SK-N-SH treated with all-trans-retinoic acid at 6 μM for 48 hours (cell line): ENCODE data around the gene TCEAL3.

Experiments
- ATAC-seq: fragments of 200-7000 bp; cut with Tn5 transposase; 3 replicates; pipeline ENCODE4 v1.9.1; 2020; ENCODE audit warnings: mild to moderate bottlenecking, moderate library complexity
- CSDC2 ChIP-seq: fragments of 250-450 bp; sonication (Bioruptor Pico); IDR thresholded peaks from 2 replicates; pipeline ENCODE4 v1.5.0; 2020; ENCODE audit warnings: mild to moderate bottlenecking, moderate library complexity
- ESRRG ChIP-seq: fragments of 250-450 bp; sonication (Bioruptor Pico); IDR thresholded peaks from 2 replicates; pipeline ENCODE4 v1.6.1; 2021; ENCODE audit warnings: mild to moderate bottlenecking
- GLIS3 ChIP-seq: fragments of 250-450 bp; sonication (Bioruptor Pico); IDR thresholded peaks from 2 replicates; pipeline ENCODE4 v1.5.0; 2020; ENCODE audit warnings: mild to moderate bottlenecking, moderate library complexity
- ISL1 ChIP-seq: fragments of 250-450 bp; sonication (Bioruptor Pico); IDR thresholded peaks from 2 replicates; pipeline ENCODE4 v2.1.2; 2022; ENCODE audit warnings: mild to moderate bottlenecking, moderate library complexity
- OSR1 ChIP-seq: fragments of 250-450 bp; sonication (Bioruptor Pico); IDR thresholded peaks from 2 replicates; pipeline ENCODE4 v1.8.0; 2022; ENCODE audit warnings: moderate library complexity, mild to moderate bottlenecking, inconsistent platforms
- PPARA ChIP-seq: fragments of 250-450 bp; sonication (Bioruptor Pico); IDR thresholded peaks from 2 replicates; pipeline ENCODE4 v1.5.0; 2020; ENCODE audit warnings: mild to moderate bottlenecking, borderline replicate concordance
- SNAI2 ChIP-seq: fragments of 250-450 bp; sonication (Bioruptor Pico); IDR thresholded peaks from 2 replicates; pipeline ENCODE4 v1.5.0; 2020; ENCODE audit warnings: mild to moderate bottlenecking, moderate library complexity
- TCF4 ChIP-seq: fragments of 250-450 bp; sonication (Bioruptor Pico); IDR thresholded peaks from 2 replicates; pipeline ENCODE4 v1.8.0; 2021; ENCODE audit warnings: mild to moderate bottlenecking, moderate library complexity, borderline replicate concordance
- TOX ChIP-seq: fragments of 250-450 bp; sonication (Bioruptor Pico); IDR thresholded peaks from 2 replicates; pipeline ENCODE4 v1.8.0; 2021; ENCODE audit warnings: mild to moderate bottlenecking, moderate library complexity, borderline replicate concordance
- ZC3H10 ChIP-seq: fragments of 250-450 bp; sonication (Bioruptor Pico); IDR thresholded peaks from 2 replicates; pipeline ENCODE4 v1.5.1; 2021; ENCODE audit warnings: mild to moderate bottlenecking, moderate library complexity
- ZFP3 ChIP-seq: fragments of 250-450 bp; sonication (Bioruptor Pico); IDR thresholded peaks from 2 replicates; pipeline ENCODE4 v1.5.0; 2020; ENCODE audit warnings: mild to moderate bottlenecking, moderate library complexity
- ZNF565 ChIP-seq: fragments of 450-650 bp; formaldehyde crosslinking; conservative IDR thresholded peaks from 2 replicates; pipeline ENCODE4 v1.5.0; 2020; ENCODE audit warnings: low read depth, mild to moderate bottlenecking, moderate library complexity
- ZNF8 ChIP-seq: fragments of 450-650 bp; formaldehyde crosslinking; IDR thresholded peaks from 2 replicates; pipeline ENCODE4 v1.5.0; 2020; ENCODE audit warnings: mild to moderate bottlenecking, moderate library complexity
- TF ChIP-seq, protein P1 (sequence below): fragments of 250-450 bp; sonication (Bioruptor Pico); IDR thresholded peaks from 2 replicates; pipeline ENCODE4 v1.5.0; 2020; ENCODE audit warnings: mild to moderate bottlenecking, moderate library complexity
- TF ChIP-seq, protein P2 (sequence below): fragments of 250-450 bp; sonication (Bioruptor Pico); IDR thresholded peaks from 2 replicates; pipeline ENCODE4 v1.5.1; 2021; ENCODE audit warnings: mild to moderate bottlenecking, moderate library complexity
- TF ChIP-seq, protein P3 (sequence below): fragments of 250-450 bp; sonication (Bioruptor Pico); IDR thresholded peaks from 2 replicates; pipeline ENCODE4 v1.8.0; 2021; ENCODE audit warnings: low read depth, mild to moderate bottlenecking, moderate library complexity, borderline replicate concordance
- TF ChIP-seq, protein P4 (sequence below): fragments of 250-450 bp; sonication (Bioruptor Pico); IDR thresholded peaks from 2 replicates; pipeline ENCODE4 v1.5.1; 2020; ENCODE audit warnings: low read depth, mild to moderate bottlenecking, moderate library complexity

TCEAL3 gene

DNA sequence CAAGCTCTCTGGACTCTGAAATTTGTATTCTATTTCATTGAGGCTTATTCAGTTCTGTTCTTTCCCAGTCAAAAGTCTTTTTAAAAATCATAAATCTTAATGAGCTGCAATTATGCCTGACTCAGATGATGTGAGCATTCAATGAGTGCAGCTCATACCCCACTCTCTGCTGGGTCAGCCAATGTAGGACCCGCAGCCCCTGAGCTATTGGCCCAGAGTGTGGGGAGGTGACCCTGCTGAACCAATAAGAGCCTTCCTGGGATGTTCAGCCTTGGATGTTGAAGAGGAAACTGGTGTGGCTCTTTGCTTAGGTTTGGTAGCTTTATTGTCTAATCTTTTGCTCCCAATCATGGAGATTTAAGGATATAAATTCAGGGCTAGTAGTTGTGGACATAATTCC, 34.6 kb upstream of the TCEAL3 start (continued):
- TF ChIP-seq OSR1 (CRISPR knock-in tag) (no peak), GLIS3 (CRISPR knock-in tag) (no peak)

DNA sequence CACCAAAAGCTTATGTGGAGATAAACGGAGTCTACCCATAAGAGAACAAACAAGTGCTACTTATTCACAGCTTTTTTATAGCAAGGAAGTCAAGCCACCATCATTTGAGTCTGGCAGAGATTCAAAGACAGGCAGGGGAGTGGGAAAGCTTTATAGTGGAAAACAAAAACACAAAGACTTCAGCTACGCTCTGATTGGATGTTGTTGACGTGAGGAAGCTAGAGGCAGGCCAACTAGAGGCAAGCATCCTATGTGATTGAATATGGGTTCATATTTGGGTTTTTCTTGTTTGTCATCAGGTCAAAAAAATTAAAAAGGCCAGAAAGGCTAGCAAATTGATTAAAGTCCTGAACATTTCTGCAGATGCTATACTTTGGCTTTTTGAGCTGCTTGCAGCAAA, 23.2 kb upstream of the TCEAL3 start:
- TF ChIP-seq ESRRG (CRISPR knock-in tag) = no peak
- TF ChIP-seq ZNF8 = no peak
- TF ChIP-seq, protein P1, sequence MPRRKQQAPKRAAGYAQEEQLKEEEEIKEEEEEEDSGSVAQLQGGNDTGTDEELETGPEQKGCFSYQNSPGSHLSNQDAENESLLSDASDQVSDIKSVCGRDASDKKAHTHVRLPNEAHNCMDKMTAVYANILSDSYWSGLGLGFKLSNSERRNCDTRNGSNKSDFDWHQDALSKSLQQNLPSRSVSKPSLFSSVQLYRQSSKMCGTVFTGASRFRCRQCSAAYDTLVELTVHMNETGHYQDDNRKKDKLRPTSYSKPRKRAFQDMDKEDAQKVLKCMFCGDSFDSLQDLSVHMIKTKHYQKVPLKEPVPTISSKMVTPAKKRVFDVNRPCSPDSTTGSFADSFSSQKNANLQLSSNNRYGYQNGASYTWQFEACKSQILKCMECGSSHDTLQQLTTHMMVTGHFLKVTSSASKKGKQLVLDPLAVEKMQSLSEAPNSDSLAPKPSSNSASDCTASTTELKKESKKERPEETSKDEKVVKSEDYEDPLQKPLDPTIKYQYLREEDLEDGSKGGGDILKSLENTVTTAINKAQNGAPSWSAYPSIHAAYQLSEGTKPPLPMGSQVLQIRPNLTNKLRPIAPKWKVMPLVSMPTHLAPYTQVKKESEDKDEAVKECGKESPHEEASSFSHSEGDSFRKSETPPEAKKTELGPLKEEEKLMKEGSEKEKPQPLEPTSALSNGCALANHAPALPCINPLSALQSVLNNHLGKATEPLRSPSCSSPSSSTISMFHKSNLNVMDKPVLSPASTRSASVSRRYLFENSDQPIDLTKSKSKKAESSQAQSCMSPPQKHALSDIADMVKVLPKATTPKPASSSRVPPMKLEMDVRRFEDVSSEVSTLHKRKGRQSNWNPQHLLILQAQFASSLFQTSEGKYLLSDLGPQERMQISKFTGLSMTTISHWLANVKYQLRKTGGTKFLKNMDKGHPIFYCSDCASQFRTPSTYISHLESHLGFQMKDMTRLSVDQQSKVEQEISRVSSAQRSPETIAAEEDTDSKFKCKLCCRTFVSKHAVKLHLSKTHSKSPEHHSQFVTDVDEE (CRISPR knock-in tag) = no peak
- no peak for TF ChIP-seq SNAI2 (CRISPR knock-in tag)
- TF ChIP-seq ISL1 (CRISPR knock-in tag) = no peak
- TF ChIP-seq TOX (CRISPR knock-in tag) = no peak

DNA sequence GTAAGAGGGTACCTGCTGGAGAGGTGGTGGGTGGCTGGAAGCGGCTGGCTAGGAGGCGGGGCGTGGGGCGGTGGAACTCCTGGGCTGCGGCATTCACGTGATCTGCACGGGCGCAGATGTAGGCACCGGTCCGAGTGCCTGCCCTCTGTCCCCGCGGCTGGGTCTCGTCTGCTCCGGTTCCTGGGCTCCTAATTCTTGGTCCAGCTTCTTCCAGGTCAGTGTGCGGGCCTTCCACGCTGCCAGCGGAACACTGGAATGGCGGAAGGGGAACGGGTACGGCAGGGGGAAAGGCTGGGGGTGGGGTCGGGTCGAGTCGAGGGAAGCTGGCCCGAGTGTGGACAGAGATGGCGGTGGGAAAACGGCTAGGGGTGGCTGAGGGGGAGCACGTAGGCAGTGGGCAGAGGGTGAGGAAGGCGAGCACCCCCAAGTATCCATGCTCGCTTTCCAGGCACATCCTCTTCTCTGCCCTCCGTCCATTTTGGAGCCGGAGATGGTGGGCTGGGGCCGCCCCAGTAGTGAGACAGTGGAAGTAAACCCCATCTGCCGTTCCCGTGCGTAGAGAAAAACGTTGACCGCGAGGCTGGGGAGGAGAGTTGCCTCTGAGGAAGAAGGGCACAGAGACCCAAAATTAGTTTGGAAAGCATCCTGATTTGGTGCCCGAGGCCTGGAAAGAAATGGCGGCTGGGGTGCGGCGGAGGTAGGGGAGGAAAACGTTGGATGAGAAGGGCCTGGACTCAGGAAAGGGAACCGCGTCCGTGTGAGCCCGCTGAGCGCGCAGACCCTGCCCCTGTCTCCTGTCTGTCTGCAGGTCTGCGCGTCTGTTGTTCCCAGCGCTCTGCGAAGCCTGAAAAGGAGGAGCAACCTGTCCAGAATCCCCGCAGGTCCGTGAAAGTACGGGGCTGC, 22.1 kb upstream of the TCEAL3 start, which contains the start of gene TCEAL4:
TSS of gene TCEAL4 (plus strand) at position 105 of the 903 bp plus-strand sequence. CDS start 1,161 bp downstream, outside the sequence.
- ATAC-seq = peak; percentile 94
- TF ChIP-seq ZNF565 (no peak), ZNF8 (no peak), TOX (CRISPR knock-in tag) (no peak), SNAI2 (CRISPR knock-in tag) (no peak), PPARA (CRISPR knock-in tag) (no peak), ZC3H10 (no peak), ESRRG (CRISPR knock-in tag) (no peak), ZFP3 (no peak)

More for the DNA sequence above, 23.2 kb upstream of the TCEAL3 start:
- peak; percentile 34; the same call in 1 of the 3 replicates for ATAC-seq

DNA sequence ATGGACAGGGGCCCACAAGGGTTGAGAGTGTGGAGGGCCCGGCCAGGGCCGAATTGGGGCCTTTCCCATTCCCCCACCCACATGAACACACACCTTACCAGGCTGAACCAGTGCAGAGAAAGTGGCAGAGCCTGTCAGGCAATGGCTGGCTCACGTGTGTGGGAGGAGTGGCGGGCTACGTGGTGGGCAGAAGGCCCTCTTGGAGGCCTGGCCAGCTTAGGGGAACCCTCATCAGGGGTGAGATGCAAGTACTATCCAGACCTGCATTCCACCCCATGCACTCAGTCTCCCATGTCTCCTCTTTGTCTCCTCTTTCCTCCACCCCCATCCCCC, 21.5 kb upstream of the TCEAL3 start:
- TF ChIP-seq PPARA (CRISPR knock-in tag) = no peak
- no peak for TF ChIP-seq ISL1 (CRISPR knock-in tag)
- no peak for TF ChIP-seq CSDC2 (CRISPR knock-in tag)
- no peak for TF ChIP-seq ZNF565
- no peak for TF ChIP-seq SNAI2 (CRISPR knock-in tag)
- TF ChIP-seq, protein P2, sequence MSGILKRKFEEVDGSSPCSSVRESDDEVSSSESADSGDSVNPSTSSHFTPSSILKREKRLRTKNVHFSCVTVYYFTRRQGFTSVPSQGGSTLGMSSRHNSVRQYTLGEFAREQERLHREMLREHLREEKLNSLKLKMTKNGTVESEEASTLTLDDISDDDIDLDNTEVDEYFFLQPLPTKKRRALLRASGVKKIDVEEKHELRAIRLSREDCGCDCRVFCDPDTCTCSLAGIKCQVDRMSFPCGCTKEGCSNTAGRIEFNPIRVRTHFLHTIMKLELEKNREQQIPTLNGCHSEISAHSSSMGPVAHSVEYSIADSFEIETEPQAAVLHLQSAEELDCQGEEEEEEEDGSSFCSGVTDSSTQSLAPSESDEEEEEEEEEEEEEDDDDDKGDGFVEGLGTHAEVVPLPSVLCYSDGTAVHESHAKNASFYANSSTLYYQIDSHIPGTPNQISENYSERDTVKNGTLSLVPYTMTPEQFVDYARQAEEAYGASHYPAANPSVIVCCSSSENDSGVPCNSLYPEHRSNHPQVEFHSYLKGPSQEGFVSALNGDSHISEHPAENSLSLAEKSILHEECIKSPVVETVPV (CRISPR knock-in tag) = no peak
- TF ChIP-seq, protein P1 (CRISPR knock-in tag) = no peak
- TF ChIP-seq, protein P3, sequence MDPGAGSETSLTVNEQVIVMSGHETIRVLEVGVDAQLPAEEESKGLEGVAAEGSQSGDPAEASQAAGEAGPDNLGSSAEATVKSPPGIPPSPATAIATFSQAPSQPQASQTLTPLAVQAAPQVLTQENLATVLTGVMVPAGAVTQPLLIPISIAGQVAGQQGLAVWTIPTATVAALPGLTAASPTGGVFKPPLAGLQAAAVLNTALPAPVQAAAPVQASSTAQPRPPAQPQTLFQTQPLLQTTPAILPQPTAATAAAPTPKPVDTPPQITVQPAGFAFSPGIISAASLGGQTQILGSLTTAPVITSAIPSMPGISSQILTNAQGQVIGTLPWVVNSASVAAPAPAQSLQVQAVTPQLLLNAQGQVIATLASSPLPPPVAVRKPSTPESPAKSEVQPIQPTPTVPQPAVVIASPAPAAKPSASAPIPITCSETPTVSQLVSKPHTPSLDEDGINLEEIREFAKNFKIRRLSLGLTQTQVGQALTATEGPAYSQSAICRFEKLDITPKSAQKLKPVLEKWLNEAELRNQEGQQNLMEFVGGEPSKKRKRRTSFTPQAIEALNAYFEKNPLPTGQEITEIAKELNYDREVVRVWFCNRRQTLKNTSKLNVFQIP (CRISPR knock-in tag) = no peak
- TF ChIP-seq GLIS3 (CRISPR knock-in tag) = no peak
- TF ChIP-seq, protein P4, sequence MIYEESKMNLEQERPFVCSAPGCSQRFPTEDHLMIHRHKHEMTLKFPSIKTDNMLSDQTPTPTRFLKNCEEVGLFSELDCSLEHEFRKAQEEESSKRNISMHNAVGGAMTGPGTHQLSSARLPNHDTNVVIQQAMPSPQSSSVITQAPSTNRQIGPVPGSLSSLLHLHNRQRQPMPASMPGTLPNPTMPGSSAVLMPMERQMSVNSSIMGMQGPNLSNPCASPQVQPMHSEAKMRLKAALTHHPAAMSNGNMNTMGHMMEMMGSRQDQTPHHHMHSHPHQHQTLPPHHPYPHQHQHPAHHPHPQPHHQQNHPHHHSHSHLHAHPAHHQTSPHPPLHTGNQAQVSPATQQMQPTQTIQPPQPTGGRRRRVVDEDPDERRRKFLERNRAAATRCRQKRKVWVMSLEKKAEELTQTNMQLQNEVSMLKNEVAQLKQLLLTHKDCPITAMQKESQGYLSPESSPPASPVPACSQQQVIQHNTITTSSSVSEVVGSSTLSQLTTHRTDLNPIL (CRISPR knock-in tag) = no peak
- no peak for TF ChIP-seq TCF4 (CRISPR knock-in tag)
- ATAC-seq = peak; percentile 46
